Hepatocyte (in vitro differentiated cells): Measurements from ENCODE around the gene MPP1.

Experiments
- CTCF ChIP-seq: fragments of 200-600 bp; sonication (generic); IDR thresholded peaks from 2 replicates; pipeline ENCODE4 v1.5.1; 2016; ENCODE audit warnings: antibody characterized with exemption, mild to moderate bottlenecking; ENCODE audit not compliant: poor library complexity
- EZH2 ChIP-seq: fragments of 200-600 bp; sonication (generic); IDR thresholded peaks from 2 replicates; pipeline ENCODE4 v1.6.1; 2016; ENCODE audit warnings: antibody characterized with exemption, mild to moderate bottlenecking, borderline replicate concordance
- EZH2phosphoT487 ChIP-seq: fragments of 200-600 bp; sonication (generic); IDR thresholded peaks from one replicate; pipeline ENCODE4 v1.6.1; 2018; ENCODE audit warnings: antibody characterized with exemption, mild to moderate bottlenecking, low read depth, moderate library complexity; ENCODE audit not compliant: unreplicated experiment, severe bottlenecking

GRCh38 chrX:154850957-154851611 lies 45.8 kb upstream of the MPP1 start:
- TF ChIP-seq CTCF (no peak), EZH2 (no peak), EZH2phosphoT487 (no peak)
